GM21528 (cell line): Measurements from ENCODE around the gene SLC44A2.

Experiments
- ATAC-seq: cut with Tn5 transposase; IDR thresholded peaks from one replicate; pipeline ENCODE4 v1.9.1; 2021; ENCODE audit warnings: mild to moderate bottlenecking, moderate library complexity; ENCODE audit not compliant: unreplicated experiment, low FRiP score

Gene SLC44A2

DNA sequence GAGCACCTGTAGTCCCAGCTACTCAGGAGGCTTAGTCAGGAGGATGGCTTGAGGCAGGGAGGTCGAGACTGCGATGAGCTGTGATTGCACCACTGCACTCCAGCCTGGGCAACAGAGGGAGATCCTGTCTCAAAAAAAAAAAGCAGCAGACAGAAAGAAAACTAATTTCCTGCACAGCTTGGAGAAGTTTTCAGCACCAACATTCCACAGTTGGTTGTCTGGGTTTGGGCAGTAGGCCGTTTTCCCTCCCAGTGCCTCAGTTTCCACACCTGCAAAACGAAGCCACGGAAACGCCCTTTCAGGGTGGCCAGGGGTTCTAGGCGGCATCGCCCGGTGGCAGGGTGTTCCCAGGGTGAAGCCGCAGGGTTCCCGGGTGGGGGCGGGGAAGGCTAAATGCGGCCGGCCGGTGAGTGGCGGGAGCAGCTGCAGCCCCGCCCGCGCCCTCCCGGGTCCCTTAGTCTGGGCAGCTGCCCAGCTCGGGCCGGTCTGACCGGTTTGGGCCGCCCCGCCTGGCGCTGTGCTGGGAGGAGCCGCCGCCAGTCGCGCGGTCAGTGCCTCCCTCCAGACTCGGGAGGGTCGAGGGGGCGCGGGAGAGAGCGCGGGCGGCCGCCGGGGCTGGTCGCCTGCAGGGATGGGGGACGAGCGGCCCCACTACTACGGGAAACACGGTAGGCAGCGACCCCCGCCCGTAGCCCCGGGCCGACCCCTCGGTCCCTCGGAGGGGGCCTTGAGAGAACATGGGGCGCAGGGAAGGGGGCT lies at the start of gene SLC44A2:
Gene SLC44A2 (plus strand): TSS at position 551 of the 759 bp plus-strand sequence. CDS start 81 bp downstream, at position 632.
- ATAC-seq, result no peak

GRCh38 chr19:10577951-10578350 lies 47.4 kb upstream of the SLC44A2 start:
- no peak for ATAC-seq

DNA sequence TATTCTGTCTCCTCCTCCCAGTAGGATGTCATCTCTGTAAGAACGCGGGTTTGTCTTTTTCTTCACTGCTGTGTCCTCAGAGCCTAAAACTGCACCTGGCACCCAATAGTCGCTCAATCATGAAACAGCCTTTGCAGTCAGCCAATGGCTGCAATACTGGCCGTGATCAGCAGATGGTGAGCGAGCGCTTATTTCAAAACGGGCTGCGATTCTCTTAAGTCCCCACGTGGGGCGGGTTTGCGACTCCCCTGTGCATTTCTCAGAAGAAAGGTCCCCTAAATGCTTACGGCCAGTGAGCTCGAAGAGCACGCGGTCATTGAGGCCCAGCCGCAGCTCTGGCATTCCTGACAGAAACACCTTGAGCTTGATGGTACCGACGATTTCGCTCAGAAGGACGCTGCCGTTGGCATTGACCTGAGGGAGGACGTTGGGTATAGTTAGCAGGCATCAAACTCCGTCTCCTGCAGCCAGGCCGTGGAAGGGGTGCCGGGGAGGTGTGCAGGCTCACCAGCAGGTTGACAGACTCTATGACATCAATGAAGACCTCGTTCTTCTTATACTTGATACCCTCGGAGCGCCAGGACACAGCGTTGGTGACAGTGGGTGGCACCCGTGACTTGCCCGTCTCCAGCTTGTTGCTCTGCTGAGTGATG lies 44.2 kb upstream of the SLC44A2 start:
- no peak for ATAC-seq

- no peak for ATAC-seq
Measured at GRCh38 chr19:10582091-10582490, 43.3 kb upstream of the SLC44A2 start.

DNA sequence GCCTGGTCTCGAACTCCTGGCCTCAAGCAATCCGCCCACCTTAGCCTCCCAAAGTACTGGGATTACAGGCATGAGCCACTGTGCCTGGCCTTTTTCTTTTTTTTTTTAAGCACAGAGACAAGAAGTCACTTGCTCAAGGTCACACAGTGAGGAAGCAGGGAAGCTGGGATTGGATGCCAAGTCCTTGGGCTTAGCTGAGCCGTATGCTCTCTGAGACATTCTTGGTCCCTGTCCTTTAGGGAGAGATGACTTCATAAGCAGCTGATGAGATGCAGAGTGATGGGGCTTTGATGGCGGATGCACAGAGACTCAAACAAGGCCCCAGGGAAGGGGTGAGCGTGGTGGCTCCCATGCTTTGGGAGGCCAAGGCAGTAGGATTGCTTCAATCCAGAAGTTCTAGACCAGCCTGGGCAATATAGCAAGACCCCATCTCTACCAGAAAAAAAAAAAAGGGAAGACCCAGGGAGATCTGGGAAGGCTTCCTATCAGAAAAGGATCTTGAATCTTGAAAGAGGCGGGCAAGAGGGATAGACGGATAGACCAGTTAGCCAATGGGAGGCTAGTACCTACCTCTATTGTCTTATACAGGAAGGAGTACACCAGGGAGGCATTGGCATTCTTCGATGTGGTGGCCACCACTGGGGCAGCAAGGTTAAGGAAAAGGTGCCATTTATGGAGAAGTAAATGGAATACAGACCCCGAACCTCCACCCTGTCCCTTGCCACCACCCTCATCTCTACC lies 42.1 kb upstream of the SLC44A2 start:
- no peak for ATAC-seq

DNA sequence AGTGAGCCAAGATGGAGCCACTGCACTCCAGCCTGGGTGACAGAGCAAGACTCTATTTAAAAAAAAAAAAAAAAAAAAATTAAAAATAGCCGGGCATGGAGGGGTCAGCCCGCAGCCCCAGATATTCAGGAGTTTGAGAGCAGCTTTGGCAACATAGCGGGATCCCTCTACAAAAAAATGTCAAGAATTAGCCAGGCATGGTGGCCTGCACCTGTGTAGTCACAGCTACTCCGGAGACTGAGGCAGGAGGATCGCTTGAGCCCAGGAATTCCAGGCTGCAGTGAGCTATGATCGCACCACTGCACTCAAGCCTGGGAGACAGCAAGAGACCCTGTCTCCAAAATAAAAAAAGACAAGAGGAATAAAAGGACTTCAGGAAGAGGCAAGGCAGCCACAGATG lies 39.0 kb upstream of the SLC44A2 start:
- no peak for ATAC-seq

DNA sequence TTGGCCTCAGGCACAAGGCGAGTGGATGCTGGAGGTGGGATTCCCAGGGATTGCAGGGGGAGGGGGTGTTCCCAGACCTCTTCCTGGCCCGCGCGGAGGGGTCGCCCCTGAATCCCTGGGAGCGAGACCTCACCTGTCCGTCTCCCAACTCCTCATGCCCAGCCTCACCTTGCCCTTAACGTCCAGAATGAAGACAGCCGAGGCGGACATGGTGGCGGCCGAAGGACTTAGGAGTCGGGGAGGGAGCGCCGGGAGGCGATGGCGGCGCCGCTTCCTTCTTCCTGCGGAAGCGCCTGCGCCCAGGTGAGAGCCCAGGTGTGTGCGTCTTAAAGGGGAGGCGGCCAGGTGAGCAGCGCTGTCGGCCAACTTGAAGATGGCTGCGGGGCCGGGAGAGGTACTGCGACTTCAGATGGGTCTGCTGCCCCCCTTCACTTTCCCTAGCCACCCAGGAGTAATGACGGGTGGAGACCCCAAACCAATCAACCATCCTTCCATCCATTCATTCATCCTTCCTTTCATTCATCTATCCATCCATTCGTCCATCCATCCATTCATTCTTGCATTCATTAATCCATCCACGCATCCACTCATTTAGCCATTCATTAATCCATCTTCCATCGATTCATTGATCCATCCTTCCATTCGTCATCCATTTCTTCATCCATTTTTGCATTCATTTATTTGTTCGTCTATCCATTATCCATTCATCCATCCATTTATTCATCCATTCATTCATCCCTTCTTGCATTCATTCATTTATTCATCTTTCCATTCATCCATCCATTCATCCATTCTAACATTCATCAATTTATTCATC lies 38.1 kb upstream of the SLC44A2 start, which contains the start of gene AP1M2:
Gene AP1M2 (minus strand): TSS at position 291 of the 817 bp plus-strand sequence. CDS start 81 bp downstream, at position 210.
- ATAC-seq, result no peak

DNA sequence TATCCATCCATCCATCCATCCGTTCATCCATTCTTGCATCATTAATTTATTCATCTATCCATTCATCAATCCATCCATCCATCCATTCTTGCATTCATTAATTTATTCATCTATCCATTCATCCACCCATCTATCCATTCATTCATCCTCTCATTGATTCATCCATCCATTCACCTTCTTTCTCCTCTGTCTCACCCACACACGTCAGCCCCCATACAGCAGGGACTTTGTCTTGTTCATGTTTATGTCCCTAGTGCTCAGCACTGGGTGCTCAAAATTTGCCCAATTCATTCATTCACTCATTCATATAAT lies 37.6 kb upstream of the SLC44A2 start:
- ATAC-seq, result no peak

- ATAC-seq, result no peak
Measured at GRCh38 chr19:10593148-10593547, 32.2 kb upstream of the SLC44A2 start.

- no peak for ATAC-seq
Measured at GRCh38 chr19:10593820-10594637, 31.3 kb upstream of the SLC44A2 start.

DNA sequence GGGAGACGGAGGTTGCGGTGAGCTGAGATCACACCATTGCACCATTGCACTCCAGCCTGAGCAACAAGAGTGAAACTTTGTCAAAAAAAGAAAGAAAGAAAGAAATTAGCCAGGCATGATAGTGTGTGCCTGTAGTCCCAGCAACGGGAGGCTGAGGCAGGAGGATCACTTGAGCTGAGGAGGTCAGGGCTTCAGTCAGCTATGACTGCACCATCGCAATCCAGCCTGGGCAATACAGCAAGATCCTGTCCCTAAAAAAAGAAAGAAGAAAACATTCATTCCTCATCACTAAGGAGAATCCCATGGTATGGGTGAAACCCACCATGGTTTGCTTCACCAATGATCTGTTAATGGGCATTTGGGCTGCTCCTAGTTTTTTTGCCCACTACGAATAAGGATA lies 25.2 kb upstream of the SLC44A2 start:
- ATAC-seq, result no peak

DNA sequence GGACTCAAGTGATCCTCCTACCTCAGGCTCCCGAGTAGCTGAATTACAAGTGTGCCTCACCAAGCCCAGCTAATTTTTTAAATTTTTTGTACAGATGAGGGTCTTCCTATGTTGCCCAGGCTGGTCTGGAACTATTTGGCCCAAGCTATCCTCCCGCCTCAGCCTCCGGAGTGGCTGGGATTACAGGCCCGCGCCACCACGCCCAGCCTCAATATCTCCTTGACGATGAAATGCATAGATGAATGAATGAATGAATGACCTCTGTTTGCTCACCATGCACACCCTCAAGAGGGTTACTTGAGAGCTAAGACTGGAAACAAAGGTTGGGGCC lies 23.4 kb upstream of the SLC44A2 start:
- ATAC-seq, result no peak

DNA sequence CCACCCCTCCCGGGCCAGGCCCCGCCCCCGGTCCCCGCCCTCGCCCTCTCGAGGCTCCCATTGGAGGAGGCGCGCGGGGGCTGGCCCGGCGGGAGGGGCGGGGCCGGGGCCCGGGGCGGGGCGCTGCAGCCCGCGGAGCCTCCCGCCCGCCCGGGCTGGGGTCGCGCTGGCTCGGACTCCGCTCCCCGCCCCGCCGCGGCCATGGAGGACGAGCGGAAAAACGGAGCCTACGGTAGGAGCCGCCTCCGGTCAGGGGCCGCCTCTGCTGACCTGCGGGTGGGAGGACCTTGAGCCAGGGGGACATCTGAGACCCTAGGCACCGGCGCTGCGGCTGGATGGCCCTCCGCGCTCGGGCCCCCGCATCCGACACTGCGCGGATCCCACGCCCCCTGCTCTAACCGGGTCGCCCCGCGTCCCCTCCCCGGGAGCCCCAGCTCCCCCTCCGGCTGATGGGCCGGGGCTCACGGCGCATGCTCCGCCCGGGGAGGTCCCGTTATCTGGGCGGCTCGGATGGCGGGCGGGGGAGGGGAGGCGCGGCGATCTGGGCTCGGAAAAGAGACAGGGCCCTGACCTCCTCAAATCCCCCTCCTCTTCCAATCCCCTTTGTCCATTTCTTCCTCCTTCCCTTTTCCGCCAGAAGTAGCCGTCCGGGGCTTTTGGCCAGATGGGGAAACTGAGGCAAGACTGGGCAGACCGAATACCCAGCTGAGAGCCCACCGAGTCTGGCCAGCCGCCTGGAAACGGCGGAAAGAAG lies 22.8 kb upstream of the SLC44A2 start:
- peak; percentile 55 for ATAC-seq

DNA sequence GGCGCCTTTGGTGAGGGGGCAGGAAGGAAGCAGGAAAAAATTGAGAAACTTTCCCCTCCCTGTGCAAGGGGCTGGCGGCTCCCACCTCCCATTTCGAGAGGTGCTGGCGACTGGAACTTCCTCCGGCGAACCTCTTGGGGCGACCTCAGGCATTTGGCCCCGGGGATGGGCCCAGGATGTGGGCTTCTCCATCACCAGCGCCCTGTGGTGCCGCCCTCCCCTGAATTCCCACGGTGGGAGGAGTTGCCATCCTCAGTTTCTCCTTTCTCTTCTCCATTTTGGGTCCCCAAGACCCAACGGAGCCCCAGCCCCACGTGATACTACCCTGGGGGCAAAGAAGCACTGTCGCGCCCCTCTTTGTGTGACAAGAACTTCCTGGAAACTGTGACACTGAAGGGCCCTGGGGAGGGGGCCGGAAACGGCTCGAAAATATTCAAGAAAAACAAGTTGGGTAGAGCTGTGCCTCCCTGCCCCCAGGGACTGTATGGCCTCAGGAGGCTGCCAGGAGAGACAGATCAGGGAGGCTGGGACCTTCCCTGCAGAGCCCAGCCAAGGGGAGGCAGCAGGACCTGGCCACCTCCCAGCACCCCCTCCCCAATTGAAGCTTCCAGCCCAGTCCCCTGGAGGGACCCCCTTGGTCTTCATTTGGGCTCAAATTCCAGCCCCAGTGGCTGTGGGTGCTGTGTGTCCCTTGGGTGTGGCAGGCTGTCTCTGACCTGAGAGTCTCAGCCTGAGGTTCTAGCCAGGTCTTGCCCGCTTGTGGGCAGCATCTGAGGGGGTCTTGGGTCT lies 22.1 kb upstream of the SLC44A2 start:
- ATAC-seq, result no peak

DNA sequence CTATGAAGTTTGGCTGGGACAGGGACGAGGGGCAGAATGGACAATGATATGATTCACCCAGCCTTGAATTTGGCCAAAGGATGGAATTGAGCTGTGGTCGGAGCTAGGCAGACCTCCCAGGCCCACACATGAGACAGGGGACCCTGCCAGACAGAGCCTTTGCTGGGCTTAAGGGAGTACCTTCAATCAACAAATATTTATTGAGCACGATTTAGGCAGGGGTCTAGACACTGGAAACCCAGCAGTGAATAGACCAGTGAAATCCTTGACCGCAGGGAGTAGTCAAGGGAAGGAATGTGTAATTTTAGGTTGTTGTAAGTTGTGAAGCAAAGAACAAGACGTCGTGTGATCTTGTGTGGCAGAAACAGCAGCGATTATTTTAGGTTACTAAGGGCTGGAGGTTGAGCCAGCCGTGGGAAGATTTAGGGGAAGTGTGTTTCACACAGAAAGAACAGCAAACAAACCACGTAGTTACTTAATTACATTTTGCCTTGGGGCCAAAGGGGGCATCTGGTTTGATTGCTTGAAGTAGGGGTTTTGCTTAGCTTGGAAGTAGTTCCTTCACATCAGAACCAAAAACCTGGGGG lies 21.4 kb upstream of the SLC44A2 start:
- ATAC-seq, result no peak

- ATAC-seq, result no peak
Measured at GRCh38 chr19:10604460-10604980, 20.8 kb upstream of the SLC44A2 start.

GRCh38 chr19:10611907-10612306 lies 13.4 kb upstream of the SLC44A2 start:
- no peak for ATAC-seq
